Measurements from ENCODE around the gene GLRA2. TPM values are rescaled to one million over a fixed set of nuclear protein-coding genes. Genes with fewer than 3 reads are reported as not detected.

GLRA2 gene
- total and polyA plus RNA-seq, 2 donors (not counting 1 experiment from before 2014, with no cell fraction given), result not detected

- Histone ChIP-seq H2AFZ (ENCODE audit: insufficient read depth, low read depth, low read length, poor library complexity, severe bottlenecking) (peak overlapping the region; percentile 74), H3K36me3 (replicated peaks in 1 of 2; ENCODE audit: control extremely low read depth in 1 of 2, control insufficient read depth in 1 of 2, extremely low read depth in 1 of 2, insufficient read depth in 2 of 2, low read length in 1 of 2) (no peaks in the 10 kb centered on the region), H3K4me1 (ENCODE audit: control insufficient read depth in 2 of 2, insufficient read depth in 2 of 2, low read length in 2 of 2) (peaks cover 0 to 3% of the 10 kb centered on the region in 2 donors), H3K79me2 (ENCODE audit: control insufficient read depth, insufficient read depth, low read length) (no peaks in the 10 kb centered on the region), H3K4me2 (replicated peaks; ENCODE audit: low read depth, low read length, poor library complexity, severe bottlenecking) (peak overlapping the region; percentile 65), H4K20me1 (ENCODE audit: control insufficient read depth, insufficient read depth, low read length, poor library complexity, severe bottlenecking) (no peaks in the 10 kb centered on the region), H3K4me3 (ENCODE audit: control extremely low read depth in 1 of 5, extremely low read depth in 1 of 5, insufficient read depth in 1 of 5, low read depth in 2 of 5, low read length in 4 of 5) (peak overlapping the region in 3 of 5 experiments; percentile 23 to 45 (median 35)), H3K9me3 (ENCODE audit: control extremely low read depth in 1 of 3, control insufficient read depth in 2 of 3, insufficient read depth in 1 of 3, low read length in 2 of 3) (no peaks in the 10 kb centered on the region), H3K9ac (ENCODE audit: low read length) (peak overlapping the region; percentile 57), H3K27me3 (replicated peaks in 1 of 4; ENCODE audit: control extremely low read depth in 1 of 4, control insufficient read depth in 3 of 4, insufficient read depth in 4 of 4, low read length in 3 of 4) (no peaks in the 10 kb centered on the region), H3K27ac (ENCODE audit: low read length in 2 of 2) (peak overlapping the region in 1 of 2 donors; percentile 1)
- TF ChIP-seq CTCF (IDR thresholded peaks at IDR 0.05) (no peak), EZH2 (IDR thresholded peaks at IDR 0.05; ENCODE audit: borderline replicate concordance, insufficient read depth, low read depth, low read length, poor library complexity, severe bottlenecking) (no peak)
- no peak for ATAC-seq (ENCODE audit: low read depth)
- Mint-ChIP-seq H3K27me3 (no peaks in the 10 kb centered on the region), H3K27ac (peak overlapping the region; percentile 68), H3K9me3 (ENCODE audit: insufficient read depth) (no peaks in the 10 kb centered on the region), H3K4me1 (peaks cover 11% of the 10 kb centered on the region), H3K4me3 (peak overlapping the region; percentile 89)
- CTCF ChIA-PET, result interaction anchor here (0.6 kb wide), 1 partner anchor 202 kb away, joined by 6 read pairs; no protein-coding TSS in a partner anchor
- POLR2A ChIA-PET, result no interaction called here
- intact Hi-C loops (cut with micrococcal nuclease), result no loop called here
- no CpG with 5 or more reads among the region's 4 CpGs for WGBS (ENCODE audit: insufficient coverage)
- peak; percentile 7 for DNase-seq
Observed at GRCh38 chrX:14497184-14497666, 32.1 kb upstream of the GLRA2 start.

- 100% methylated on average over 1 of the region's 5 CpGs for WGBS (ENCODE audit: insufficient coverage)
- H3K36me3 ChIP-seq (replicated peaks in 1 of 2; ENCODE audit: control extremely low read depth in 1 of 2, control insufficient read depth in 1 of 2, extremely low read depth in 1 of 2, insufficient read depth in 2 of 2, low read length in 1 of 2), result no peaks in the 10 kb centered on the region
- peaks cover 0 to 3% of the 10 kb centered on the region in 2 donors for H3K4me1 ChIP-seq (ENCODE audit: control insufficient read depth in 2 of 2, insufficient read depth in 2 of 2, low read length in 2 of 2)
- Mint-ChIP-seq H3K4me1 (peaks cover 11% of the 10 kb centered on the region), H3K27me3 (no peaks in the 10 kb centered on the region), H3K9me3 (ENCODE audit: insufficient read depth) (no peaks in the 10 kb centered on the region), H3K4me3 (no peak overlapping the region), H3K27ac (no peak overlapping the region)
- no peak overlapping the region for H3K9ac ChIP-seq (ENCODE audit: low read length)
- H4K20me1 ChIP-seq (ENCODE audit: control insufficient read depth, insufficient read depth, low read length, poor library complexity, severe bottlenecking), result no peaks in the 10 kb centered on the region
- CTCF ChIA-PET, result no interaction called here
- intact Hi-C loops (cut with micrococcal nuclease), result no loop called here
- no peak overlapping the region for H2AFZ ChIP-seq (ENCODE audit: insufficient read depth, low read depth, low read length, poor library complexity, severe bottlenecking)
- DNase-seq (no peak), ATAC-seq (ENCODE audit: low read depth) (no peak)
- no peaks in the 10 kb centered on the region for H3K27me3 ChIP-seq (replicated peaks in 1 of 4; ENCODE audit: control extremely low read depth in 1 of 4, control insufficient read depth in 3 of 4, insufficient read depth in 4 of 4, low read length in 3 of 4)
- H3K4me3 ChIP-seq (ENCODE audit: control extremely low read depth in 1 of 5, extremely low read depth in 1 of 5, insufficient read depth in 1 of 5, low read depth in 2 of 5, low read length in 4 of 5), result no peak overlapping the region
- no peak overlapping the region for H3K4me2 ChIP-seq (replicated peaks; ENCODE audit: low read depth, low read length, poor library complexity, severe bottlenecking)
- H3K9me3 ChIP-seq (ENCODE audit: control extremely low read depth in 1 of 3, control insufficient read depth in 2 of 3, insufficient read depth in 1 of 3, low read length in 2 of 3), result no peaks in the 10 kb centered on the region
- no peak overlapping the region for H3K27ac ChIP-seq (ENCODE audit: low read length in 2 of 2)
- TF ChIP-seq CTCF (IDR thresholded peaks at IDR 0.05) (no peak), EZH2 (IDR thresholded peaks at IDR 0.05; ENCODE audit: borderline replicate concordance, insufficient read depth, low read depth, low read length, poor library complexity, severe bottlenecking) (no peak)
- no peaks in the 10 kb centered on the region for H3K79me2 ChIP-seq (ENCODE audit: control insufficient read depth, insufficient read depth, low read length)
- POLR2A ChIA-PET, result no interaction called here
Observed at GRCh38 chrX:14501327-14501726, 28.0 kb upstream of the GLRA2 start.
